HG02588 (cell line): ENCODE results near the gene BAHCC1.

Source experiments
- ATAC-seq: cut with Tn5 transposase; IDR thresholded peaks from one replicate; pipeline ENCODE4 v1.9.1; 2021; ENCODE audit warnings: mild to moderate bottlenecking, moderate library complexity; ENCODE audit not compliant: unreplicated experiment

BAHCC1 gene

GRCh38 chr17:81457401-81457800 is 62.1 kb downstream of the BAHCC1 start:
- no peak for ATAC-seq

GRCh38 chr17:81457917-81458555 is 62.8 kb downstream of the BAHCC1 start:
- no peak for ATAC-seq

- no peak for ATAC-seq
These were observed 63.4 kb downstream of the BAHCC1 start for GRCh38 chr17:81458628-81459027.

GRCh38 chr17:81459224-81459623 is 64.0 kb downstream of the BAHCC1 start:
- ATAC-seq: no peak

GRCh38 chr17:81459864-81460263 is 64.6 kb downstream of the BAHCC1 start:
- no peak for ATAC-seq

- no peak for ATAC-seq
These were observed 65.7 kb downstream of the BAHCC1 start for GRCh38 chr17:81460856-81461460.

- ATAC-seq: no peak
These were observed 66.6 kb downstream of the BAHCC1 start for GRCh38 chr17:81461607-81462500.

- ATAC-seq: no peak
These were observed 67.4 kb downstream of the BAHCC1 start for GRCh38 chr17:81462506-81463125.

GRCh38 chr17:81463506-81463905 is 68.2 kb downstream of the BAHCC1 start:
- no peak for ATAC-seq

- ATAC-seq: no peak
These were observed 69.3 kb downstream of the BAHCC1 start for GRCh38 chr17:81464586-81464985.

GRCh38 chr17:81465910-81466309 is 70.7 kb downstream of the BAHCC1 start:
- ATAC-seq: no peak

GRCh38 chr17:81466564-81467472 is 71.6 kb downstream of the BAHCC1 start:
- no peak for ATAC-seq

- ATAC-seq: no peak
These were observed 73.0 kb downstream of the BAHCC1 start for GRCh38 chr17:81468111-81468769.

- no peak for ATAC-seq
These were observed 73.5 kb downstream of the BAHCC1 start for GRCh38 chr17:81468770-81469121.

- ATAC-seq: no peak
These were observed 74.0 kb downstream of the BAHCC1 start for GRCh38 chr17:81469266-81469665.

- ATAC-seq: no peak
These were observed 75.2 kb downstream of the BAHCC1 start for GRCh38 chr17:81470270-81470943.

GRCh38 chr17:81470944-81471817 is 75.9 kb downstream of the BAHCC1 start:
- no peak for ATAC-seq

GRCh38 chr17:81471818-81472456 is 76.7 kb downstream of the BAHCC1 start:
- no peak for ATAC-seq
